DMS 273 treated with DMSO at 0.1 percent for 48 hours (cell line): ENCODE data around the gene GPR25.
"Not testable (repeated sequence)": the region's sequence is repeated elsewhere in the genome, so short reads cannot be mapped to it uniquely, and the experiment has no call there.

Source experiments
- DNase-seq: peaks from one replicate; lab custom pipeline; 2025; lab: John Stamatoyannopoulos, UW

GPR25 gene

DNA sequence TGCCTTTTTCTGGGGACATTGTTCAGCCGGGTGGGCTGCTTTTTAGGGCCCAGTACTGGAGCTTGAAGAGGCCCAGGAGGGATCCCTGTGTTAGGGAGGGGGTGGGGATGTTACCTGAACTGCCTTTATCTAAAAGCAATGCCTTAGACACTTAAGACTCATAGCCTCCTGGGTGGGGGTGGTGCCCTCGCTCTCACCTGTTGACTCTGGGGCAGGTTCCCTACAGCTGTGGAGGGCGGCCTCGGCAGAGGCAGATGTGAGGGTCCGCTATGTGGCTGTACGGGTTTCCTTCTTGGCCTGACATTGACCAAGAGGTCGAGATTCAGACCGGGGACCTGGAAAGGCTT is 22.6 kb downstream of the GPR25 start:
- no peak for DNase-seq

DNA sequence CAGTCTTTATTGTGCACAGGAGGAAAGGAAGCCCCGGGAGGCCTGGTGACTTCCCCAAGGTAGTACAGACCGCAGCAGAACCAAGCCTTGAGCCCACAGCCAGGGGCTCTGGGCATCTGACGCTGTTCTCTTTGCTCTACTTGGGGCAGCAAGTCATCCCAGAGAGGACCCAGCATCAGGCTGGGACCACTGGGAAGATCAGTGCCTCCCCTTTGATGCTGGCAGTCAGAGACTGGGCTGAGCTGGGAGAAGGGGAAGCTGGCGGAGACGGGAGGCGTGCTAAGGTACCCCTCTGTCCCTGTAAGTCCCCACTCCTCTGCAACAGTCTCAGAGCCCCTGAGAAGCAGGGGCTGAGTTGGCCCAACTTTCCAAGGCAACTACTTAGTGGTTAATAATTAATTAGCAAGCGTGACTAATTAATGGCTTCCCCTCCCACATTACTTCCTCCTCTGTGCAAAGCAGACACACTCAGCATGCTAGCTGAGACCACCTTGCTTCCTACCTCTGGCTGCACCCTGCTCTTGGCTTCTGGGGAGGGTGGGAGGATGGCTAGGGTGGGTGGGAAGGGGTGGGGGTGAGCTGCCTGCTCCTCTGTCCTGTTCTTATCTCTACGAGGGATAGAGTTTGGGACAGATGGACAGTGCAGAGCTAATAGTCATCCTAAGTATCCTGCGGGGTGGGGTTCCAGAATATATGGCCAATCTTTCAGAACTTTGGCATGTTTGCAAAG is 23.2 kb downstream of the GPR25 start:
- no peak for DNase-seq

DNA sequence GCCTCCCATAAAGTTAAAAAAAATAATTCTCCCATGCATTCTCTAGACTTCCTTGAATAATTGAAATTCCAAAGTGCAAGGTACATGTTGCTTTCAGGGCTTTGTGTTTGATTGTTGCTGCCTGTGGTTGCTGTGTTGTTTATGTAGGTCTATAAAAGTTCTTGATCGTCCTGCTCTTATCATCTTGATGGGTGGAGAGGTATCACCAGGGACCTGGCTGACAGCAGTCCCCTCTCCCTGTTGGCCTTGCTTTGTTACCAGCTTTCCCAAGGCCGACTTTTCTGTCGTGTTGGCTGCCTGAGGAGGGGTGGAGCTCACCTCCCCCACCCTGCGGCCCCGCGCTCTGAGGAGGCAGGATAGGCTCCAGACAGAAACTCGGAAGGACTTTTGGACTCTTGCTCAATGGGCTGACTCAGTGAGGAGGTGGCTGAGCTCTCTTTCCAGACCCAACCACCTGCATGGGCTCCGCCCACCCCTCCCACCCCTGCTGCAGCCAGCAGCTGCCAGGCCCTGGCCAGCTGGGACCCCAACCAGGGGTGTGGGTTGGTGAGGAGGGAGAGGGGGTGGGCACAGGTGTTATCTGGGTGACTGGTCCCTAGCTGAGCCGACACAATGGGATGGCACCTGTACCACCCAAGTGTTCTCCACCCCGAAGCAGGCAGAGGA is 23.9 kb downstream of the GPR25 start:
- no peak for DNase-seq

DNA sequence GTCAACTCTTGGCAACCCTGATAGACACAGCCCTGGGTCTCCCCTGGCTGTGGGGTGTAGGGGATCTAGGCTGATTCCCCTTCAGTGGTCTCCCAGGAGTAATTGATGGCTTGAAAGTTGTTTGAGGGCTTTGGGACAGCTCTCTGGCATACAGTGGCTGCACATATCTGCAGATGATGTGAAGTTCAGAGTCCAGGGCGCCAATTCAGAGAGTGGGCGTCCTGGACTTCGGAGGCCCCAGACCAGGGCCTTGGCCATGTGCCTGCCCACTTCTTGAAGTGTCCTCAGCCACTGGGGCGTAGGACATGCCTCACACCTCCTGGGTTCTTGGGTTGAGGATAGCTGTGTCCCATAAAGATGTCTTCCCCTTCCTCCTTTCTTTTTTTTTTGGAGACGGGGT is 24.5 kb downstream of the GPR25 start:
- DNase-seq, result no peak

DNA sequence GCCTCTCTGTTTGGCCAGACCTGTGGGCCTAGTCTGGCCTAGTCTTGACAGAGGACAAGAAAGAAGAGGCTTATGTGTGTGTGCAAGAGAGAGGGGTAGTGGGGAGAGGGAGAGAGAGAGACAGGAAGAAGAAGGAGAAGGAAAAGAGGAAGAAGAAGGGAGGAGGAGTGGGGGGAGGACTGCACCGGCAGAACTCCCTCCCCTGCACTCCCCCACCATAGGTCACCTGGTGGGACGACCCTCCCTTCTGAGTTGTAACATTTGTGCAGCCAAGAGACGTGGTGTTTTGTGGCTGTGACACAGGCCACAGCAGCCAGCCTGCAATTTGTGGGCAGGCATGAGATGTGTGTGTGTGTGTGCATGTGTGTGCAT is 26.2 kb downstream of the GPR25 start:
- DNase-seq, result no peak

DNA sequence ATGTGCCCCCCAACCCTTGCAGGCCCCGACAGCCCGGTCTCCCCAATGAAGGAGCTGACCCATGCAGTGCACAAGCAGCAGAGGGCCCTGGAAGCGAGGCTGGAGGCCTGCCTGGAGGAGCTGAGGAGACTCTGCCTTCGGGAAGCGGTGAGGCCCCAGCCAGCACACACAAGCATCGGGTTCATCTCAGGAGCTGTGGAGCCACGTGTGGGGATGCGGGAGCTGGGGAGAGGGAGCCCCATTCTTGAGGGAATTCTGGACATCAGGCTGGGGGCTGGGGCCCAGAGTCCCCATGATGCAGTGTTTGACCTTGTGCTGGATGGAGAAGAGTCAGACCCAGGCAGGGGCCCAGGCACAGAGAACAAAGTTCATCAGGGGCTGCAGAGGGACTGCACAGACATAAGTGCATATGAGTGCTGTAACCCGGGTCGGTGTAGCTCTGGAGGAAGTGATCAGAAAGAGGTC is 26.7 kb downstream of the GPR25 start:
- DNase-seq, result no peak

DNA sequence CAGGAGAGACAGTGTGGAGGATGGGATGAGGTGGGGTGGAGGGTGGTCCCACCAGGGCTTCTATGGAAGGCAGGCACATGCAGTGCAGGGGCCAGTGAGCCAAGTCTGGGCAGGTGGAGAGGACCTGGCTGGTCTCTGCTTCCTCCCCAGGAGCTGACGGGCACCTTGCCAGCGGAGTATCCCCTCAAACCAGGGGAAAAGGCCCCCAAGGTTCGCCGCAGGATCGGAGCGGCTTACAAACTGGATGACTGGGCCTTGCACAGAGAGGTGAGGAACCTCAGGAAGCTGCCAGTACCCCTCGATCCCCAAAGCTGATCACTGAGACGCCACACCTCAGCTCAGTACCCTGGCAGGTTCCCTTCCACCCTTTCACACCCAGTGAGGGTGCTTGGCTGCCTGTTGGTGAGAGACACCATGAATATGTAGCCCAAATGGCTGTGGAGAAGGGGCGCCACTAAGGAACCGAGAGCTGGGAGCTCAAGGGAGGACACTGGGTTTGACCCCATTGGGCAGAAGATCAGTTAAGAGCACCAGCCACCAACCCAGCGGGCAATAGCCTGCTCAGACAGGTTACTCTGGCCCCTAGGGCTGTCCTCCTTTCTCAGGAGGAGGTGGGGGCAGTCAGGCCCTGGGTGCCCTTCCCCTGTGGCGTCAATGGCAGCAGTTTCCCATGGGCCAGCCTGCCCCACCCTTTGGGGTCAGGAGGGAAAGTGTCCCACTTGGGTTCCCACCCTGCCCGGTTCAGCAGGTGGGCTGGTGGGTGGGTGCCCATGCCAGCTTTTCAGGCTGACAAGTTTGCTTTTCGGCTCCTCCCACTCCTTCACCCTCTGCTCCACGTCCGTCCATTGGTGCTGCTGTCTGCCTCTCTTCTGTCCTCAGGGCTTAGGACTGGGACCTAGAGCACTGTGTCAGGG is 27.4 kb downstream of the GPR25 start:
- no peak for DNase-seq

DNA sequence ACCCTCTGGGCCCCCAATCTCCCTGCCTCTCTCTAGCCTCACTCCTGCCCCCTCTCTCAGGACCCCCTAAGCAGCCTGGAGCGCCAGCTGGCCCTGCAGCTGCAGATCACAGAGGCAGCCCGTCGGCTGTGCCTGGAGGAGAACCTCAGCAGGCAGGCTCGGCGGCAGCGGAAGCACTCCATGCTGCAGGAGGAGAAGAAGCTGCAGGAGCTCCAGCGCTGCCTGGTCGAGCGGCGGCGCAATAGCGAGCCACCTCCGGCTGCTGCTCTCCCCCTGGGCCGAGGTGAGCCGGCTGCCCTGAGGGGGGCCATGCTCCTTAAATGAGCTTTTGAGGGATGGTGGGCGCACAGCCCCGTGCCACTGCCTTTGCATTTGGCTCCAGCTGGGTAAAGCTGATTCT is 28.1 kb downstream of the GPR25 start:
- DNase-seq, result no peak

DNA sequence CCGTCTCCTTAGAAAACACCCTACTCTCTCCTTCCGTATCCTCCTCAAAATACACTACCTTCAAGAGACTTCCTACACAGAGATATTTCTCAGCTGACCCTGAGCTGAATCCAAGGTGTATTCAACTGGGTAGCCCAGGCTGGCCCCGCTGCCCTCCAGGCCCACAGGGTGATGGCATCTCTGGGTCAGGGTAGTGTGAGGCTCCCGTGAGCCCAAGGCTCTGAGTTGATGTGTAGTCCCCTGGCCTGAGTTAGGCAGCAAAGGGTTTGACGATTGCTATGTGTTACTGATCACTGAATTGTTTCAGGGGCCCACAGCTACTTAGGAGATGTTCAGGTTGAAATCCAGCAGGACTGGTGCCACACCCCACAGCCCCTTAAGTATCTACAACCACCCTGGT is 28.6 kb downstream of the GPR25 start:
- DNase-seq, result no peak

DNA sequence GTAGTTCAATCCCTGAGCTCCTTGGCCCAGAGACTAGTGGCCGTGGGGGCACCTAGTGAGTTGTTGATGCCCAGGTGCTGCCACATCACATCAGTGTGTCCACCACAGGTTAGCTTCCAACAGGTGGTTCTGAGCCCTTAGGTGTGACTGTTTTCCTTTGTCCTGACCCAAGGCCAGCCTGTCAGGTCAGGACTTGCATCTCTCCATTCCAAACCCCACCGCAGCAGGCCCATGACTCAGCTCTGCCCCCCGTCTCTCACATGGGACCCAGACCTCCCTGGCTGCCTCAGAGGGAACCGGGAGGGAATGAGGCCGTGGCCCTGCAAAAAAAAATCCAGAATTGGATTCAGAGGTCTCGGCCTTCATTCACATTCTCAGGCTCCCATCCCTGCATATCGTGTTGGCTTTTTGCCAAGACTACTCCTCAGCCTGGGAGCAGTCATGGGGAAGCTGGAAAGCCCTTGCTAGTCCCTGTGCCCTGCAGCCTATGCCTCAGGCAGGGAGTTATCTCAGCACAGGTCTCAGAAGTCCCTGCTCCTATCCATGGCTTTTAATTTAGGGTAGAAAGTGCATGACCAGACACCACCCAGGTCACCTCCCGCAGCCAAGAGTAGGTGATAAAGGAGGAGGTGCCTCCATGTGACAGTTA is 29.1 kb downstream of the GPR25 start:
- no peak for DNase-seq

DNA sequence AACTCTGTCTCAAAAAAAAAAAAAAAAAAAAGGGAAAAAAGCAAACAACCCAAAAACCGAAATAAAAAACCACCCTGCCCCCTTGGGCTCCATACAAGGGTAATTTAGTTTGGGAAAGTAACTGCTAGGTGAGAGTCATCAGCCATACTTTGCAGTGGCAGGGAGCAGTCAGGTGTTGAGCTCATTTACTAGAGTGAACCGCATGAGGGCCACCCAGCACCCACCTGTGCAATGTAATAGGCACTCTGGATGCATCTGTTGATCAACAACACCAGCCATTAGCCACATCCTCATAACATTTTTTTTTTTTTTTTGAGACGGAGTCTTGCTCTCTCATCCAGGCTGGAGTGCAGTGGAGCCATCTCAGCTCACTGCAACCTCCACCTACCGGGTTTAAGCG is 31.0 kb downstream of the GPR25 start:
- DNase-seq, result no peak

DNA sequence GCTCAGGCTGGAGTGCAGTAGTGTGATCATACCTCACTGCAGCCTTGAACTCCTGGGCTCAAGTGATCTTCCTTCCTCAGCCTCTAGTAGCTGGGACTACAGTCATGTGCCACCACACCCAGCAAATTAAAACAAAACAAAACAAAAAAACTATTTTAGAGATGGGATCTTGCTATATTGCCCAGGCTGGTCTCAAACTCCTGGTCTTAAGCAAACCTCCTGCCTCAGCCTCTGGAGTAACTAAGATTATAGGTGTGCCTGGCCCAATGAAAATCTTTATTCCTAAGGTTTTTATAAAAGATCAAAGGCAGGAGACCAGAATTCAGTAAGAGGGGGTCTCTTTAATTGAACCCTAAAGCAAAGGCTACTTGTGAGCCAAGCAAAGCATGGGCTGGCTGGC is 32.0 kb downstream of the GPR25 start:
- no peak for DNase-seq

DNA sequence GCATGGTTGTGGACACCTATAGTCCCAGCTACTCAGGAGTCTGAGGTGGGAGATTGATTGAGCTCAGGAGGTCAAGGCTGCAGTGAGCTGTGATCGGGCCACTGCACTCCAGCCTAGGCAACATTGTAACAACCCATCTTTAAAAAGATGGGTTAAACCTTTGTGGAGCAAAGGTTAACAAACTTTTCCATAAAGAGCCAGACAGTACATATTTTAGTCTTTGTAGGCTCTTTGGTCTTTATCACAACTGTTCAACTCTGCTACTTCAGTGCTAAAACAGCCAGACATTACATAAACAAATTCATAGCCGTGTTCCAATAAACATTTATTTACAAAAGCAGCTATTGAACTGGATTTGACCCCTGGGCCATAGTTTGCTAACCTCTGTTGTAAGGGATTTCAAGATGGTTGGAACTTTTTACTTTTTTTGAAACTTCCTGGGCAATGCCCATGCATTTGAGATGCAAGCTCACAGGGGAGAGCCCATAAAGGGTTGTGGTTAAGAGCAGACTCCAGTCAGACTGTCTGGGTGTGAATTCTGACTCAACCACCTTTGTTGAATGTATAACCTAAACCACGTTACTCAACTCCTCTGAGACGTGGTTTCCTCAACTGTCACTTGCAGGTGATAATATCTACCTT is 32.8 kb downstream of the GPR25 start:
- DNase-seq, result no peak

DNA sequence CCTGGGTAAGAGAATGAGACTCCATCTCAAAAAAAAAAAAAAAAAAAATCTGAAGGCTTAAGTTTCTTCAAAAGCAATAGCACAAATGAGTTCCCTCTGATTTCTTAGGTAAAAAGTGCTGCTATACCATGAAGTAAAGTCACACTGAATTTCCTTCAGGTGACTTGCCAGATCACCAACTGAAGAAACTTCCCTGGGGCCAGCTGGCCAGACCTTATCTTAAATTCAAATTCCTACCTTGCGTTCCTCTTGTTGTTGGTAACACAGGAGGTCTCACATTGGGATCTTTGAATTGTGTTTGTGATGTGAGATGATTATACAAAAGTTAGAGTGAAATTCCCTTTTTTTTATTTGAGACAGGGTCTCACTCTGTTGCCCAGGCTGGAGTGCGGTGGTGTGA is 33.7 kb downstream of the GPR25 start:
- DNase-seq, result no peak

DNA sequence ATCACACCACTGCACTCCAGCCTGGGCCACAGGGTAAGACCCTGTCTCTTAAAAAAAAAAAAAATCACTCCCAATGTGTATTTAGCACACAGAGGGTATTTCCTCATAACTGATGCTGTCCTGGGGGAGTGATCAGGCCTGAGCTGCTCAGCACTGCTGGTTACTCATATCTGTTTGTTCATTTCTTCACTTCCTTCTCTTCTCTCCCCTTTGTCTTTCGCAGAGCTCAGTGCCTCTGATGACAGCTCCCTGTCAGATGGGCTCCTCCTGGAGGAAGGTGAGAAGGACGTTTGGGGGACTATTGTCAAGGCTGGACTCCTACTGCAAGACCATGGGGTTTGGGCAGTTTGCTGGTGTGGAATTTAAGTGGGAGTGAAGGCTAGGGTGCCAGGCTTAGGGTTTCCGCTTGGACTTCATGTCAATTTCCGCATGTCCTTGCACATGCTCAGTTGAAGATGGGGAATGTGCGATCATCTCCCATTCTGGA is 34.9 kb downstream of the GPR25 start:
- DNase-seq, result no peak

DNA sequence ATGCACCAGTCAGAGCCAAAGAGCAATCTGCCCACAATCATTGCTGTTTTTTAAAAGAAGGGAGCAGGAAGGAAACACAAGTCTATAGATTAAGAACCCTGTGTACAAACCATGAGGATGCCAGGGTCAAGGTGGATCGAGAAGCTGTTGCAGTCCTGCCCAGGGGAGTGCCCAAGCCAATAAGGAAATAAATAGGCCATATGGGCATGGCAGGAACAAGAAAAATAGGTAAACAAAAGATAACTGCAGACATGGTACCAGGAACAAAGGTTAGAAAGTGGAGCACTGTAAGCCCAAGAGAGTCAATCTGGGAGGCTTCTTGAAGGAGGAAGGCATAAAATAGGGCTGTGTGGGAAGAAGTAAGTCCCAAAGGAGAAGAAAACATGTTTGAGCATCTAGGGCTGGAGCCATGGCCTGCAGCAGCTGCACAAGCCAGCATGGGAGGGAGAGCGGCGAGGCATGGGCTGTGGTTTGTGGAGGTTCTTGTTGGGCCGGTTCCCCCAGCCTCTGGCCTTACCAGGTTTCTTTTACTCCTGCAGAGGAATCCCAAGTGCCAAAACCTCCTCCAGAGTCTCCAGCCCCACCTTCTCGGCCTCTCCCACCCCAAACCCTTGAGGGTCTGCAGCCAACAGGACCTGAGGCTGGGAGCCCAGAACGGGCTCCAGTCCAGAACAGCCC is 35.5 kb downstream of the GPR25 start:
- DNase-seq, result no peak

DNA sequence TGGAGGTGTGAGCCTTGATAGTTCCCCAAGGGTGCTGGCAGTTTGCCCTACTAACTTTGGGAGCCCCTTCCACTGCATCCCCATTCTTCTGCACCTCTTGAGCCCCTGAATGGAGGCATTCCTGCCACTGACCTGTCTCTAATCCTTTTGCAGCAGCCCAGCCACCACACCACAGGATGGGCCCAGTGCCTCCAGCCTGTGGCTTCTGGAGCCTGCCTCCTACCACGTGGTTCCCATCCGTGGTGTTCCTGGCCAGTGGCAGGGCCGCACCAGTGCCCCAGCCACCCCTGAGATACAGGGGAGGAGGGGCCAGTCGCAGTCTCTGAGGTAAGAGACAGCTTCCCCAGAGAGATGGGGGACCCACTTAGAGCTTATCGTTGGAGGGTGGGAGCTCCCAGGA is 36.3 kb downstream of the GPR25 start:
- DNase-seq, result no peak

DNA sequence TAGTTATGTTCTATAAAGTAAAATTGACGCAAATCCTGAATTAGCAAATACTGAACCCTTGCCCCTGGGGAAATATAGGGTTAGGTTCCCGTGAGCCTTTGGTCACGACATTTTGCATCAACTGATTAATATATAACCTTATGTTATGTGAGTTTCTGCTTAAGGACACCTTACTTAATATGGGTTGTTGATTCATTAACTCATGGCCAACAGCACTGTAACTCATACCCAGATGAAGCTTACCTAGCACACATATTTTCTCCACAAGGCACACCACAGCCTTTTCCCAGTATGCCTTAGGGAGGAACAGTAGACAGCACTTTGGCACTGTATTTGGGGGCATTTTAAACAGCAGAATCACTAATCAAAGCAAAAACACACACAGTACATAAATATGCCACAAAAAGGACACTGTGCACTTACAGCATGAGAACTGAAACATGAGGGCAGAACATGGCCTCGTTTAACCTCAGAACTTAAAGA is 37.0 kb downstream of the GPR25 start:
- DNase-seq, result no peak

DNA sequence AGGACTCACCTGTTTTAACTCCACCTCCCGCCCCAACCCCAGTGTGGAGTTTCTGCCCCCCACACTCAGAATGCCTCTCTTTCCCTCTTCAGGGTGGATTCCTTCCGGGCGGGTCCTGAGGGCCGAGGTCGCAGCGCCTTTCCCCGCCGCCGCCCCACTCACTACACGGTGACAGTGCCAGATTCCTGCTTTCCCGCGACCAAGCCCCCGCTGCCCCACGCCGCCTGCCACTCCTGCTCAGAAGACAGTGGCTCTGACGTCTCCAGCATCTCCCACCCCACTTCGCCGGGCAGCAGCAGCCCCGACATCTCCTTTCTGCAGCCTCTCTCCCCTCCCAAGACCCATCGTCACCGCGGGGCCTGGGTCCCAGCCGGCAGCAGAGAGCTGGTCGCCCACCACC is 38.6 kb downstream of the GPR25 start:
- DNase-seq, result no peak

DNA sequence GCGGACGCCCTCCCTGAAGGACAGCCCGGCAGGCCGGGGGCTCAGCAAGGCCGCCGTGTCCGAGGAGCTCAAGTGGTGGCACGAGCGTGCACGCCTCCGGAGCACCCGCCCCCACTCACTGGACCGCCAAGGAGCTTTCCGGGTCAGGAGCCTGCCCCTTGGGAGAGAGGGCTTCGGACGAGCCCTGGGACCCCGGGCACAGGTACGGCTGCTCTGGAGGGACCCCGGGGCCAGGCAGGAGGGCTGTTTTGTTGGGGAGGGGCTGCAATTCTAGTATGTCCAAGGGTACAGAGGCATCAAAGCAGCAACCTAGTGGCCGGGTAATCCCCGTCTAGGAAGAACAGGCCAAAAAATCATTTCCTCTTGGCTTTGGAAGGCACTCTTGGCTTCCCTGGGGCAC is 39.2 kb downstream of the GPR25 start:
- DNase-seq, result not testable (repeated sequence)
